Mononuclear cell (primary cell): ENCODE measurements around the gene ZNF407. TPM values are rescaled to one million over a fixed set of nuclear protein-coding genes. Genes with fewer than 3 reads are reported as not detected.

ENCODE experiments used
- H3K27me3 ChIP-seq: 2 replicates; pipeline ENCODE4 v1.6.0; 2011; ENCODE audit warnings: low read length, control low read depth; ENCODE audit not compliant: insufficient read depth
- H3K4me1 ChIP-seq: 2 replicates; pipeline ENCODE4 v1.5.1; 2011; ENCODE audit warnings: mild to moderate bottlenecking, low read length, control low read depth; ENCODE audit not compliant: insufficient read depth
- H3K4me3 ChIP-seq: 2 replicates; pipeline ENCODE4 v1.5.1; 2011; ENCODE audit warnings: mild to moderate bottlenecking, low read length, moderate library complexity
- H3K9me3 ChIP-seq: 2 replicates; pipeline ENCODE4 v1.5.1; 2011; ENCODE audit warnings: low read depth, mild to moderate bottlenecking, control low read depth, low read length
- total RNA-seq: library from RNA; depleted of rRNA; stranded (reverse); fragments of >200 nt; gene quantifications from one replicate; pipeline ENCODE4 v1.2.3, GENCODE V29; 2012

The ZNF407 gene
- total RNA-seq, 1 donor = 32.0 TPM

GRCh38 chr18:74733598-74733997 is 135.9 kb downstream of the ZNF407 start:
- Histone ChIP-seq H3K4me1 (no peaks in the 10 kb centered on the region), H3K9me3 (no peaks in the 10 kb centered on the region), H3K27me3 (no peaks in the 10 kb centered on the region), H3K4me3 (no peak overlapping the region)

- H3K4me1 ChIP-seq = no peaks in the 10 kb centered on the region
- H3K9me3 ChIP-seq = no peaks in the 10 kb centered on the region
- no peak overlapping the region for H3K4me3 ChIP-seq
- H3K27me3 ChIP-seq = no peaks in the 10 kb centered on the region
These were observed 136.4 kb downstream of the ZNF407 start for GRCh38 chr18:74734013-74734444.

GRCh38 chr18:74739926-74740325 is 142.3 kb downstream of the ZNF407 start:
- H3K4me3 ChIP-seq = no peak overlapping the region
- no peaks in the 10 kb centered on the region for H3K9me3 ChIP-seq
- H3K4me1 ChIP-seq = no peaks in the 10 kb centered on the region
- H3K27me3 ChIP-seq = no peaks in the 10 kb centered on the region

GRCh38 chr18:74742573-74743243 is 145.0 kb downstream of the ZNF407 start:
- Histone ChIP-seq H3K4me1 (no peaks in the 10 kb centered on the region), H3K4me3 (no peak overlapping the region), H3K9me3 (no peaks in the 10 kb centered on the region), H3K27me3 (no peaks in the 10 kb centered on the region)

- no peaks in the 10 kb centered on the region for H3K27me3 ChIP-seq
- H3K4me3 ChIP-seq = no peak overlapping the region
- H3K9me3 ChIP-seq = no peaks in the 10 kb centered on the region
- no peaks in the 10 kb centered on the region for H3K4me1 ChIP-seq
These were observed 148.1 kb downstream of the ZNF407 start for GRCh38 chr18:74745633-74746403.

- Histone ChIP-seq H3K4me3 (no peak overlapping the region), H3K9me3 (no peaks in the 10 kb centered on the region), H3K27me3 (no peaks in the 10 kb centered on the region), H3K4me1 (no peaks in the 10 kb centered on the region)
These were observed 151.1 kb downstream of the ZNF407 start for GRCh38 chr18:74748809-74749208.

GRCh38 chr18:74758995-74759394 is 161.3 kb downstream of the ZNF407 start:
- Histone ChIP-seq H3K4me3 (no peak overlapping the region), H3K4me1 (no peaks in the 10 kb centered on the region), H3K9me3 (peaks cover 12% of the 10 kb centered on the region), H3K27me3 (no peaks in the 10 kb centered on the region)

GRCh38 chr18:74760026-74760425 is 162.4 kb downstream of the ZNF407 start:
- Histone ChIP-seq H3K4me3 (no peak overlapping the region), H3K27me3 (no peaks in the 10 kb centered on the region), H3K4me1 (no peaks in the 10 kb centered on the region)

GRCh38 chr18:74760436-74760835 is 162.8 kb downstream of the ZNF407 start:
- Histone ChIP-seq H3K4me3 (no peak overlapping the region), H3K27me3 (no peaks in the 10 kb centered on the region), H3K9me3 (peaks cover 12% of the 10 kb centered on the region), H3K4me1 (no peaks in the 10 kb centered on the region)

More at GRCh38 chr18:74760026-74760425, 162.4 kb downstream of the ZNF407 start:
- peaks cover 12% of the 10 kb centered on the region for H3K9me3 ChIP-seq

GRCh38 chr18:74766251-74766650 is 168.6 kb downstream of the ZNF407 start:
- Histone ChIP-seq H3K9me3 (no peaks in the 10 kb centered on the region), H3K27me3 (no peaks in the 10 kb centered on the region), H3K4me1 (no peaks in the 10 kb centered on the region), H3K4me3 (no peak overlapping the region)

- no peaks in the 10 kb centered on the region for H3K9me3 ChIP-seq
- no peaks in the 10 kb centered on the region for H3K4me1 ChIP-seq
- no peaks in the 10 kb centered on the region for H3K27me3 ChIP-seq
- H3K4me3 ChIP-seq = no peak overlapping the region
These were observed 170.4 kb downstream of the ZNF407 start for GRCh38 chr18:74768096-74768495.

- H3K9me3 ChIP-seq = no peaks in the 10 kb centered on the region
- no peaks in the 10 kb centered on the region for H3K4me1 ChIP-seq
- no peak overlapping the region for H3K4me3 ChIP-seq
- no peaks in the 10 kb centered on the region for H3K27me3 ChIP-seq
These were observed 175.5 kb downstream of the ZNF407 start for GRCh38 chr18:74773171-74773624.

- H3K4me1 ChIP-seq = no peaks in the 10 kb centered on the region
- no peak overlapping the region for H3K4me3 ChIP-seq
- H3K27me3 ChIP-seq = no peaks in the 10 kb centered on the region
- H3K9me3 ChIP-seq = no peaks in the 10 kb centered on the region
These were observed 176.8 kb downstream of the ZNF407 start for GRCh38 chr18:74774486-74774885.

- H3K4me1 ChIP-seq = no peaks in the 10 kb centered on the region
- no peak overlapping the region for H3K4me3 ChIP-seq
- no peaks in the 10 kb centered on the region for H3K9me3 ChIP-seq
- H3K27me3 ChIP-seq = no peaks in the 10 kb centered on the region
These were observed 177.6 kb downstream of the ZNF407 start for GRCh38 chr18:74775239-74775638.

- H3K27me3 ChIP-seq = no peaks in the 10 kb centered on the region
- H3K4me3 ChIP-seq = no peak overlapping the region
- H3K4me1 ChIP-seq = no peaks in the 10 kb centered on the region
- no peaks in the 10 kb centered on the region for H3K9me3 ChIP-seq
These were observed 180.6 kb downstream of the ZNF407 start for GRCh38 chr18:74778191-74778847.
